Limb (tissue), 2 donors: ENCODE measurements around the gene FCRL4.

Experiments used
- DNase-seq, 2 donors: peaks; one replicate each; pipeline ENCODE4 v3.0.0-alpha.2; 2016; ENCODE audit errors: extremely low spot score in 2 of 2

The FCRL4 gene

DNA sequence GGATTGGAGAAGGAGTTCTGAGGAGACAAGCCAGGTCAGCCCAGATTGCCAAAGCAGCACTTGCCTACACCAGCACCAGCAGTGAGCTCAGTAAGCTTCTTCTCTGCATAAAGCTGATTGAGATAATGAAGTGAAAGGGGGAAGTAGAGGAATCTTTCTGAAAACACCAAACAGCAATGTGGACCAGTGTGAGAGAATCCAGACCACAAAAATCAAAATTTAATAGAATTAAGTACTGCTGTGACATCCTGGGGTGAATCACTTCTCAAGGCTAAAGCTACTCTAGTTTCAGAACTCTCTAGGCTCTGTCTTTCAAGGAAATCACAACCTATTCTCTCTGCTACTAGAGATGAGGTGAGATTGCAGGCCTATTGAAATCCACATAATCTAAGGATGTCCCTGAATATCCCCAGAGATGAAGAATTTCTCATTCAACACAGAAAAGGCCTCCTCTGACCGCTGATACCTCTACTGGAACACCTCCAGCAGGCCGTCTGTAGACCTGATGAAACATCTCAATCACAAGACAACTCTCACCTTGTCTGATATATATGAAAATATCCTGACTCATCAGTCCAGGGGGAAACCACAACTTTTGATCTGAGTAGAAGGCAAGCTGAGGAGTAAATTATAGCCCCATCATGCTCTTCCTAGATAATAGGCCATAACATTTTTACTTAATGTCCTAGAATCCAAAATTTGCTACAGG, at the start of gene FCRL4:
FCRL4 (minus strand) TSS at position 127 of the 709 bp plus-strand sequence. CDS start 141 bp downstream, outside the sequence.
- no peak for DNase-seq

DNA sequence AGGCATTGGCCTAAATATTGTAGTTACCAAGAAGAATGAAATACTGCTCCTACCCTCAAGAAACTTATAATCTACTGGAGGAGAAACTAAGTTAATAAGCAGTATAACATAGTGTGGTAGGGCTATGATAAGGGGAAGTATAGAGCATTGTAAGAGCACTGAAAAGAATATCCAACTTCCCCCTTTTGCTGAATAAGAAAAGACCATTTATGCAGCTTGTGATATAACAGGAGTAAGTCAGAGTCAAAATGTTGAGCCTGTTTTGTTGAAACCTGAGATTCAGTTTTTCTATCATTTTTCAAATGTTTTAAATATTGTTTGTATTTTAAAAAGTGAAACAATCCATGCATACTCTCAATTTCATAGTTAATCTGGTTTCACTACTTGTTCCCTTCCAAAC, 48.3 kb upstream of the FCRL4 start:
- no peak for DNase-seq

DNA sequence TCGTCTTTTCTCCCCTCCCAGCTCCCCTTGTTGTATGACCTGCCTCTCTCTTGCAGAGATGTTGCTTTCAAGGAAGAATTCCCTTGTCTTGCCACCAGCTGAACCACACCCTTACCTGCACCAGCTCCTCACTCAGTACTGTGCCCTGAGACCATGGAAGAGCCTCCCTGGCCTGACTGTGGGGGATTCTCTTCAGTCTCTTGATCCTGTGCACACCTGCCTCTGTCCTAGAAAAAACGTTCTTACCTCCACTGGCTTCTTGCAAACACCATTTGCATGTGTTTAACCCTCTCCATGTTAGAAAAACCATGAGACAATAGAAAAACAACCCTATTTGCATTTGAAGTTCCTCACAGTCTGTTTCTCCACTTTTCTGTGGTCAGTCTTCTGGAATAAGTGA, 43.3 kb upstream of the FCRL4 start:
- DNase-seq, result no peak

DNA sequence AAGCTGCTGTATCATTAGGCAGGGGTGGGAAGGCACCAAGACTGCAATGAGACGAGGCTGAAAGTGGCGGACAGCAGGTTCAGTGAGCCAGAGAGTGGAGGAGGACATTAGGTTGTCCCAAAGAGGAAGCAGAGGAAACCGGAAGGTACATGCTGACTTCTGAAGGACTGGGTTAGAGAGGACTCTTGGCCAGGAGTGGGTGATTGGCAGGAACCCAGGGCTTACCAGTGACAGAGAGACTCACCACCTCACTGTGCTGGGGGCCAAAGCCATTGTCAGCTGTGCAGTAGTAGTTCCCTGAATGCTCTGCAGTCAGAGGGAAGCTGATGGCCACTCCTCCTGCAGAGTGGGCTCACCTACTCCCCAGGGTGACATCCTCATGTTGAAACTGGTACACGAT, 41.9 kb upstream of the FCRL4 start:
- no peak for DNase-seq

DNA sequence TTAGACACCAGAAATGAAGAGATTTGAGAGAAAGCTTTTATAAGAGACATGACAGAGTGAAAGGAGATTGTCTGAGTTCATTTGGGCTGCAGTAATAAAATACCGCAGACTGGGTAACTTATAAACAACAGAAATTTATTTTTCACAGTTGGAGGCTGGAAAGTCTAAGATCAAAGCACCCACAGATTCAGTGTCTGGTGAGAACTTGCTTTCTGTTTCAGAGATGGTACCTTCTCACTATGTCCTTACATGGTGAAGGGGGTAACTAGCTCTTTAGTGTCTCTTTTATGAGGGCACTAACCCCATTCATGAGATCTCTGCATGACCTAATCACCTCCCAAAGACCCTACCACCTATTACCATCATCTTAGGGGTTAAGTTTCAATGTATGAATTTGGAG, 30.9 kb upstream of the FCRL4 start:
- DNase-seq, result no peak

DNA sequence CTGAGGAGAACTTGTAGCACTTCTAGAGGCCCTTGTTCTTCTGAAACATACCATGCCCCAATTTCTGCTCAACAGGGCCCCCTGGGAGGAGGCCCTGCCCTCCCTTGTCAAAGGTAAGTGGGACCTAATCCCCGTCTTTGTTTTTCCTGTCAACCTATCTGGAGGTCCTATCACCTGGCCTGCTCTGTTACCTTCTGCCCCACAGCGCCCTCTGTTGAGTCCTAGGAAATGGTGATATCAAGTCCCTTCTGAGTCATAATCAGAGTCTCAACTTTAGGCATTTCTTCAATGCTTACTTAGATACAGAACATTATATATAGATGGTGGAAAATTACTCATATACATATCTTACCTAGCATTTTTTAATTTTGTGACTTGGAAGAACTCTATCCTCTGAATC, 28.2 kb upstream of the FCRL4 start:
- no peak for DNase-seq

DNA sequence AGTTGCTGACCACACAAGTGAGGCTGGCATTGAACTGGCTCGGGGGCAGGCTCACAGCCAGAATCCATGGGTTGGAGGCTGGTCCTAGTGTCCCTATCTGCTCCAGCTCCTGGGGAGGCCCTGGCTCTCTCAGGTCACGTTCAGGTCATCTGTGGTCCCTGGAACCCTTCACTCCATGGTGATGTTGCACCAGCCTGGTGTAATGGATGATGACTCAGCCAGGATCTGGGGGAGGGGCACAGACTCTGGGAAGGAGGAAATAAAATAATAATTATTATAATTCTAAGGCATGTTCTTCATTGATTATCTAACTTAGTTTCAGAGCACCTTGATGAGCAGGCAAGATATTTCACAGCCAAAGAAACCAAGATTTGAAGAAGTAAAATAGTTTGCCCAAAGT, 26.6 kb upstream of the FCRL4 start:
- no peak for DNase-seq

DNA sequence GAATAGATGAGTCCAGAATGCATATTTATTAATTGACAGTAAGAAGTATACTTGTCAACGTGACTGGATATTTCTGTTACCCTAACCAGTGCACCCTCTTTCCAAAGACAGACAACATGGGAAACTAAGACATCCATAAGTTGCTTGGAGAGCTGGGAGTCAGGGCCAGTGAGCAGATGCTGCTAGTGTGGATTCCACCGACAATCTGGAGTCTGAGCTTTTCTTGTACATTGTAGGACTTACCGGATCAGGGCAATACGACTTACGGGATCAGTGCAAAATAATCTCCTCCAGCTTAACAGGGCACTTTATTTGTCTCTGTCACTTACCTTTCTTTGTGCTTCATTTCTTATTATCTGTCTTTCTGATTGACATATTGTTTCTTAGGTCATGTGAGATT, 24.6 kb upstream of the FCRL4 start:
- no peak for DNase-seq

DNA sequence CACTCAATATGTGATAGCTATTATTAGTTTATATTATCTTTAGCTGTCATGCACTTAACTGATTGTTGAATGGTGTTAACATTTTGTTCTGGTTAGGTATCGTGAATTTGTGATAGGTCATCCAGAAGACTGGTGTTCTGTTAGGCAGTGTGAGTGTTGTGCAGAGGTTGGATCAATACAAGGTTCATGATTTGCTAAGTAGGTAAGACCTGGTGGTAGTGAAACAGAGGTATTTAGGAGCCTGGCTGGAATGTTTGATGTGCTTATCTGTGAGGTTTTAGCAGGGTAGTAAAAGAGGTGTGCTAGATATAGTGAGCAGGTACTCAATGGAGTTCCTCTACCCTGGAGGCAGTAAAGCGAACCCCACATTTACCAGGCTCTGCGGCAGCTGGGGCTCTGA, 20.3 kb upstream of the FCRL4 start:
- DNase-seq, result no peak

DNA sequence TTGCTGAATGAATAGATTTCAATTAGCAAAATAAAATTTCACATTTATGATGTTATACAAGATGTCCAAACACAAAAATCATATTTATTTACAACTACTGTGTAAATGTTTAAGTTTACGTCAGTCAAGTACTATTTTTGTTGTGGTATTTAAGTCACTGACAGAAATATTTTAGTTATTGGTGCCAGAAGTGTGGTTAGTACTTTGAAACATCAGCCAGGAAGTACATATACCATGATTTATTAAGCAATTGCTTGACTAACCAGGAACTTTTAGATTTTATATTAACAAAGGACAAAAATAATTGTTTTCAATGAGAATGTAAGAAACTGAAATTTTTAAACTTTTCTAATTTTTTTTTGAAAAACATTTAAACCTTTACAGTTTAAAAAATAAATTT, 2.4 kb upstream of the FCRL4 start:
- no peak for DNase-seq

DNA sequence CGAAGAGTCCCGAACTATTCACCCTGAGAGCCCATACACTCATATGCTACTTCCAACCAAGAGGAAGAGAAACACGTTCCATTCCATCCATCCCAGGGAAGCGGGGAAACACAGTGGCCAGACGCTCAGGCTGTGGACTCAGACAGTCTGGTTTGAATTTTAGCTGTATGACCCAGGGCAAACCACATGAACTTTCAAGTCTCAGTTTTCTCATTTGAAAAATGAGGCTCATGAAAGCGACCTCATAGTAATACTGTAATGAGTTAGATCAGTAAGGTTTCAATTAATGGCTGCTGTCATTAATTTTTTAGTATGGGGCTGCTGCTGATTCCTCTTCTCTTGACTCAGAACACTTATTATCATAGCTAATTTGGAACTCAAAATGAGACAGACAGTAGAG, 1.5 kb downstream of the FCRL4 start:
- no peak for DNase-seq

DNA sequence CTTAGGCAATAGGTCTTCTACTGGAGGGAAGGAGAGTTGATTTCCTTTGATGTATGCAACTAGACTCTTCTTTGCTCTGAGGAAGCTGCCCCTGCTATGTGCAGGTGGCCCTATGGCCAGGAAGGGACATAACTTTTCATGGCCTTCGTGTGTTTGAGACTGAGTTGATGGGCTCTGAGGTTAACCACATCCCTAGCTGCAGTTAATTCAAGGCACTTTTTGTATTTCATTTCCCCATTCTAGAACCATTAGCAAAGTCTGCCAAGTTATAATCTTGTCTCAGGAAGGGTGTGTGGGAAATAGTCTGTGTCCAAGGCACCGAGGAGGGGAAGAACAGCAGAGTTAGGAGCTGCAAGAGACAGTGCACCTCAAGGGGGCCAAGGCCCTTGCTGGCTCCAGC, 2.5 kb downstream of the FCRL4 start:
- no peak for DNase-seq

DNA sequence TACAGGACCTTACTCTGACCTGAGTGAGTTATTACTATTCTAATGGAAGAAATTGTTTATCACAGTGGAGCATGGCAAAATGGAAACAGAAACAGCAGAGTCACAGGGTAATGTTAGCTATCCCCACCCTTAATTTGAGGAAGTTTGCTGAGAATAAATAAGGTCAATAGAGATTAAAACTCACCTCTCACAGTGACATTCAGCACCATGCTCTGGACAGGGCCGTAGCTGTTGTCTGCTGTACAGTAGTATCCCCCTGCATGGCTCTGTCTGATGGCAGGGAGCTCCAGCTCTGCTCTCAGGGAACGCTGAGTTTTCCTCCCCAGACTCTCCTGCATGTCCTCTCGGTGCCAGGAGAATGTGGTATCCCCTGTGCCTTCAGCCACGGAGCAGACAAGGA, 11.9 kb downstream of the FCRL4 start:
- DNase-seq, result no peak

DNA sequence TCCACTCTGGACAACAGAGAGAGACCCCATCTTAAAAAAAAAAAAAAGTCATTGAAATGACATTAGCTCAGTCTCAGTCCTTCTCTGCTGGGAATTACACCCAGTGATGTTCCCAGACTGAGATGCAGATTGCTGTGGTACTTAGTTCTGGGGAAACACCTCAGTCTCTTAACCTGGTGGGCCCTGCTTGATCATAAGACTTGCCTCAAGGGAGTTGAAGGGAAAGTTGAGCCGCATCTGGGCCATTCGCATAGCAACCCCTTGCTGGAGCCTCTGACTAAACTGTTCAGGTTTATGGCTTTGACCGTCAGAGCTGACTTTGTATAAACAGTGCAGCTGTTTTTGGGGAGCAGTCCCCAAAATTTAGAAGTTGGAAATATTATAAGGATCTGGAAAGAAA, 13.4 kb downstream of the FCRL4 start:
- no peak for DNase-seq

DNA sequence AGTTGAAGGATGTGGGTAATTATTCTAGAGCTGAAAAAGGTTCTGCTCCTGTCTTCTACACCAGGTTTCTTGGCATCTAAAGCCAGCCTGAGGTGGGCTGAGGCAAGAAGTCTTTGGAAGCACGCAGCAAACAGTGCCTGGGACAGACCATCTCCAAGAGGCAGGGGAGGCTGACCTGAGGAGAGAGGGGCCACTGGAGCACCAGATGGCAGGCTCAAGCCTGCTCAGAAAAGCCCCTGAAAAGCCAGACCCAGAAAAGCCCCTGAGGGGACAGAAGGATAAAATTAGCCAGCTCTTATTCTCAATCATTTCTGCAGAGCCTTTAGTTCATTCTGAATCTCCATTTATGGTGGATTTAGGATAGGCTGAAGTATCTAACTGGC, 17.1 kb downstream of the FCRL4 start:
- no peak for DNase-seq

DNA sequence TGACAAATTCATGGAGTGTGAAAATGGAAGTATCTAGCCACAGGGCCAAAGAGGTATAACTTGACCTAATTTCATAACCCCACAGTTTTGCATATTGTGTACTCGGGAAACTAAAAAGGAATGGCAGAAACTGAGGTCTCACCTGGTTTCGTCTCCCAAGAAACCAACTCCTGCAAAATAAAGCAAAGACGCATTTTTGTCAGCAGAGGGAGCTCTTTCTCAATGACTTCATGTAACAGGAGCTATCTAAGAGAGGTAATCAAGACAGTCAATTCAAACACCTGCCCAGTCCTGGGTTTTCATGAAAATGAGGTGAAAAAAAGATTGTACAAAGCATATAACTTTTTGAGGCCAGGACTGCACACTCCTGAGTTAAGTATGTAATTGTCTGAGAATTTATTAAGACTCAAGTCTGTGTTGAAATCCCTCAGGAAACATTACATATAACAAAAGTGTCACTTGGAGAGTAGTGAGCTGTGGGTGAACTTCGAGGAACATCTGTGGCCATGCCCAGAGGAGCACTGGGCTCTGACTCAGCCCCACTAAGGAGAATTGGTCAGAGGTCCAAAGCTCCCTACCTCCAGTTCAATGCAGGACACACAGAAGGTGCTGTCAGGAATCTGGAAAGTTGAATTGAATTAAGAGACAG, 17.6 kb downstream of the FCRL4 start:
- DNase-seq, result peak in 1 of 2 donors; percentile 36

DNA sequence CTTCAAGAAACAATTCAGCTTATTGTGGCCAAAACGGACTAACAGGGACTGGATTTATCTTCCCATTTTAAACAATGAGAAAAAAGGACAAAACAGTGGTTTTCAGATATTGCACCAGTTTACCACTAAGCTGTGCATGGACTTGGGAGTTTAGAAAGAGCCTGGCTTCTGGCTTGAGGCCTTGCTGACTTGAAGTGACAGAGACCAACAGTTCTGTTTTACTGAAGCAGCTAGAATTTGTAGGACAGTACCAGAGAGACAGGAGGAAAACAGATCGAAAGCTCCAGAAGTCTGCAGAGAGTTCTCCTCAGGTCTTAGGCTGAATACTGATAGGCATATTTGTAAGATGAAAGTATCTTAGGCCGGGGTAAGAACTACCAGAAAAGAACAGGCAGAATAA, 20.5 kb downstream of the FCRL4 start:
- no peak for DNase-seq

DNA sequence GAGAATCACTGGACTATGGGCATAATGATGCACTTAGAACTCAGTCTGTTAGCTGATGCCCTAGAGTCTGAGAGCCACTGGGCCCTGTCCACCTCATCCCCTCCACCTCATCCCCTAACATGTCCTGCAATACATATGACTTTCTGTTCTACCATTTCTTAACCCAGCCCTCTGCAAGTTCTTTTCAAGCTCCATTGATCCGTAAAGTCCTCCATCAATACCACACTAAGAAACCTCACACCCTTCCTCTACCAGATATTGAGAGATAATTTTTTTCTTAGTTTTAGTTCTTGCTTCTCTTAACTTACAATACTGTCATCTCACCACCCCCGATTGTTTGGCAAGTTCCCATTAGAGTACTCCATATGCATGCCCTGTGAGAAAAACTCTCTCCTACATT, 22.1 kb downstream of the FCRL4 start:
- DNase-seq, result no peak

DNA sequence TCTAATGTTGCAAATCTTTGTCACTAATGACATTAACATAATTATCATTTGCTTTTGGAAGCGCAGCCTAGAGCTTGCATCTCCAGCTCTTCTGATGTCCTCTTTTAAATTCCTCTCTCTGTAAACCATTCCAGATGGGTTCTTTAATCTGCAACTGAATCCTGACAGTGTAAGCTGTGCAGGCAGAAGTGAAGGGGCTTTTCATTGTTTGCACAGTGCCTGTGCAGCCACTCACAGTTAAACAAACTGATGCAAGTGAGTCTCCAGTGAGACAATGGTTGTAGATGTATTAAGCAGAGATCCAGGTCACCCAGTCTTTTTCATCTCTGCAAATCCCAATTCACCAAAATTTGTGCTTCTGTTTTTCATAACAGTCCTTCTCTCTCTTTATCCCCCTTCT, 23.0 kb downstream of the FCRL4 start:
- DNase-seq, result no peak

DNA sequence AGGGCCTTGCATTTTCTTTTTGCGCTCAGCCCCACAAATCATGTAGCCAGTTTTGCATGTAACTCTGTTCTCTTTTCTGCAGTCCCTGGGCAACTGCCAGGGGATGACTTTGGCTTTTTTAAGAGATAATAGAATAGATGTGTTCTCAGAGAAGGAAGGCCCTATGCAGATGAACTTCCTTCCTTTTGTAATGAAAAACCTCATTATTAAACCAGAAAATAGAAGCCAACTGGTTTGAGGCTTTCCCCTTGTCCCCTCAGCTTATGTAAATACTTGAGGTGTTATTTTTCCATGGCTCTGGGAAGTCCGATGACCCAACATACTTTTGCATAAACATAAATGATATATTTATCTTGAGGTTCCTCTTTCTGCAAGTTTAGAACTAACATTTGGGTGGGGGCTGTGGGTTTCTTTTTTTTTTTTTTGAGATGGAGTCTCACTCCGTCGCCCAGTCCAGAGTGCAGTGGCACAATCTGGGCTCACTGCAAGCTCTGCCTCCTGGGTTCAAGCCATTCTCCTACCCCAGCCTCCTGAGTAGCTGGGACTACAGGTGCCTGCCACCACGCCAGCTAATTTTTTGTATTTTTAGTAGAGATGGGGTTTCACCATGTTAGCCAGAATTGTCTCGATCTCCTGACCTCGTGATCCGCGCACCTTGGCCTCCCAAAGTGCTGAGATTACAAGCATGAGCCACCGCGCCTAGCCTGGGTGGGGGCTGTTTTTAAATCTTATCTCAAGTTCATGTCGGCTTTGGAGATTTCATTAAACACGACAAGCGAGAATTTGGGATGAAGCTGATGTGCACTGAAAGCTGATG, 31.2 kb downstream of the FCRL4 start:
- no peak for DNase-seq

DNA sequence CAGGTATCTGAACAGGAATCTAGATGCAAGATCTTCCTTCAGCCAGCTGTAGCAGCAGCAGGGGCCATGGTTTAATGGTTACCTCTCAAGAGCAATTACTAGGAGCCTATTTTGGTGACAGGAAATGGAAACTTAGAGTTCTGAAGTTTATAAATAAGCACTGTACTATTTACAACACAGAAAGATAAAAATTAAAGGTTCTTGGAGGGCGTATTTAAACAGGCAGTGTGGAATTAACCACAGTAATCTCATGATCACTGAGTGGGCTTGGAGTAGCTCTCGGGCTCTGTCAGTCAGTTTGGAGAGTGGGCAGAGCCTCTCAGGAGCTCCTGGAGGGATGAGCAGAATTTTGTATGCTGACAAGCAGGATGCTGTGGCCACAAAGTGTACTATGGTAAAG, 35.4 kb downstream of the FCRL4 start:
- DNase-seq, result no peak

DNA sequence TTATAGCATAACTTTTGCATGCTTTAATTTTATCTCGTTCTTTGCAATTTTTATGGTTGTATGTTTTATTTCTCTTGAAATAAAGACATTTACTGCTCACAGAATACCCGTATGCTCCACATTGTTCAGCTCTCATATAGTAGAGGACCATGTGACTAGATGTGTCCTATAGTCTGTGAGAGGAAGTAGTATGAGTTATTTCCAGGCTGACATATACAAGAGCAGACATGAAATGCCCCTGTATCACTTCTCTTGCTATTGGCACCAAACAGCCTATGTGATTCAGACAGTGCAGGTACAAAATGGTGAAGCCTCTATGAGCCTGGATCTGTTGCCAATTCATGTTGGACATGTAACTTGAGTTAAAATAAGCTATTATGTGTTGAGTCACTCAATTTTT, 39.8 kb downstream of the FCRL4 start:
- DNase-seq, result no peak
